Karpas-422 (cell line): ENCODE results near the gene TRMU. TPM values are rescaled to one million over a fixed set of nuclear protein-coding genes. Genes with fewer than 3 reads are reported as not detected.
"Not testable (repeated sequence)": the region's sequence is repeated elsewhere in the genome, so short reads cannot be mapped to it uniquely, and the experiment has no call there.

Source experiments
- DNase-seq: peaks from one replicate; pipeline ENCODE4 v3.0.0-alpha.2; 2015
- H2AFZ ChIP-seq: fragments of 200-600 bp; sonication (generic); 2 replicates; pipeline ENCODE4 v1.6.1; 2014; ENCODE audit warnings: antibody characterized with exemption, low read length, mixed read lengths
- H3K27ac ChIP-seq: fragments of 200-600 bp; sonication (generic); 2 replicates; pipeline ENCODE4 v1.5.1; 2014; ENCODE audit warnings: mild to moderate bottlenecking, low read length, moderate library complexity
- H3K27me3 ChIP-seq: fragments of 200-600 bp; sonication (generic); 2 replicates; pipeline ENCODE4 v1.6.1; 2014; ENCODE audit warnings: low read length, mixed read lengths
- H3K36me3 ChIP-seq: fragments of 200-600 bp; sonication (generic); 2 replicates; pipeline ENCODE4 v1.6.1; 2014; ENCODE audit warnings: low read length, mixed read lengths; ENCODE audit not compliant: insufficient read depth
- H3K4me1 ChIP-seq: fragments of 200-600 bp; sonication (generic); 2 replicates; pipeline ENCODE4 v1.6.1; 2014; ENCODE audit warnings: mild to moderate bottlenecking, low read length, mixed read lengths
- H3K4me2 ChIP-seq: fragments of 200-600 bp; sonication (generic); 2 replicates; pipeline ENCODE4 v1.6.1; 2014; ENCODE audit warnings: low read length, low read depth, mild to moderate bottlenecking; ENCODE audit not compliant: poor library complexity, severe bottlenecking
- H3K4me3 ChIP-seq: fragments of 200-600 bp; sonication (generic); 2 replicates; pipeline ENCODE4 v1.5.1; 2014; ENCODE audit warnings: mild to moderate bottlenecking, antibody characterized with exemption, low read length, mixed read lengths
- H3K79me2 ChIP-seq: fragments of 200-600 bp; sonication (generic); 2 replicates; pipeline ENCODE4 v1.6.1; 2014; ENCODE audit warnings: mild to moderate bottlenecking, low read length, mixed read lengths
- H3K9ac ChIP-seq: fragments of 200-600 bp; sonication (generic); 2 replicates; pipeline ENCODE4 v1.6.0; 2014; ENCODE audit warnings: low read length
- H3K9me2 ChIP-seq: fragments of 200-600 bp; sonication (generic), shearing (Covaris generic); replicated peaks from 2 replicates; pipeline ENCODE4 v1.6.0; 2014; ENCODE audit warnings: mild to moderate bottlenecking, low read length, moderate library complexity; ENCODE audit not compliant: insufficient read depth
- H3K9me3 ChIP-seq: fragments of 300-700, 200-600 bp; sonication (generic); 2 replicates; pipeline ENCODE4 v1.6.1; 2014; ENCODE audit warnings: low read length, mixed read lengths
- H4K20me1 ChIP-seq: fragments of 200-600 bp; sonication (generic); 2 replicates; pipeline ENCODE4 v1.6.1; 2014; ENCODE audit warnings: mild to moderate bottlenecking, antibody characterized with exemption, low read length, low read depth; ENCODE audit not compliant: insufficient read depth
- total RNA-seq: library from RNA; depleted of rRNA; stranded (reverse); fragments of >200 nt; shearing (Covaris generic); gene quantifications from 2 replicates; pipeline ENCODE4 v1.2.3, GENCODE V29; 2014; ENCODE audit warnings: low replicate concordance

TRMU gene
- total RNA-seq, 1 experiment from 2014 or later, result 48.4 TPM

DNA sequence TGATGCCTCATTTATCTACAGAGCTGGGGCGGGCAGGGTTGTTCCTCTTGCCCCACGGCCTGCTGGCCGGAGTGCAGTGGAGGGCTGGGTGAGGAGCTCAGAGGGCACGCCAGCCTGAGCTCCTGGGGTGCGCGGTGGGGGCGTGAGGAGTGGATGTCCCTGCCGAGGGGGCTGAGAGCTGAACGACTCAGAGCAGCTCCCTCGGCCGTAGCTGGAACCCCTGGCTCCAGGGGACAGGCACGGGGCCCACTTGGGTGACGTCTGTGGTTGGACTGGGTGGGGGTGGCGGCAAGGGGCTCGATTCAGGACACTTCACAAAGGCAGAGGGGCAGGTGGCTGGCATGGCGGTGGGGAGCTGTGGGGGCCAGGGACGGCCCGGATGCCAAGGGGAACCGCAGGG is 62.4 kb downstream of the TRMU start:
- Histone ChIP-seq H2AFZ (no peak overlapping the region), H3K4me2 (no peak overlapping the region), H3K9me3 (no peaks in the 10 kb centered on the region), H3K79me2 (no peaks in the 10 kb centered on the region), H3K27ac (no peak overlapping the region), H3K4me3 (no peak overlapping the region), H4K20me1 (no peaks in the 10 kb centered on the region), H3K9me2 (no peaks in the 10 kb centered on the region), H3K27me3 (no peaks in the 10 kb centered on the region), H3K36me3 (no peaks in the 10 kb centered on the region), H3K9ac (no peak overlapping the region), H3K4me1 (no peaks in the 10 kb centered on the region)
- no peak for DNase-seq

DNA sequence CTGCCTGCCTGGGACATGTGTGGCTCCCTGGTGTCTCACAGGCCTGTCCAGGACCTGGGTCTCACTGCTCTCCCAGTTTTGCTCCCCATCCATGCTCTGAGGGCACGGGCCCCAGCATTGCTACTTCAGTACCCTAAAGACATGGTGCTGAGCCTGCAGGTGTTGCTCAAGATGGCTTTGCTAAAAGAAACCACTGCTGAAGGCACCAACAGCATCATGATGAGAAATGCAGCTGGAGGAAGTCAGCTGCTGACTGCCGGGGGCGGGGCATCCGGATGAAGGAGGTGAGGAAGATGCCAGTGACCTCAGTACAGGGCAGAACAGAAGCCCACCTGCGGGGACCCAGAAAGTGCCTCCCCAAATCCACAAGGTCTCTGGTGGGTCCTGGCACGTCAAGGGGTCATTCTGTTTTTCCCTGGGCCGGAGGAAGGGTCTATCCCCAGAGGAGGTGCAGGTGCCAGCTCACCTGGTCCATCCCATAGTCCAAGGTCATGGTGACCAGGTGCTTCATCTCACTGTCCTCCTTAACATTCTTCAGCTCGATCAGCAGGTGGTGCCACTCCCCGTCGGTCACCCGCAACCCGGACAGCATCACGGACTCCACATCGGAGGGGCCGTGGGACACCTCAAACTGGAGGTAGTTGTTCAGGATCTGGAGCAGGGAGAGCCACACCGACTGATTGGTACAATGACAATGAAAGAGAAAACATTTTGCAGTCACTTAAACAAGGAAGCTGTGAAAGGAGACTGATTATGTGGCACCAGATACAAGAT is 63.9 kb downstream of the TRMU start:
- no peaks in the 10 kb centered on the region for H3K9me2 ChIP-seq
- no peak overlapping the region for H3K27ac ChIP-seq
- H3K9me3 ChIP-seq, result no peaks in the 10 kb centered on the region
- no peak for DNase-seq
- no peak overlapping the region for H3K4me3 ChIP-seq
- H3K4me2 ChIP-seq, result no peak overlapping the region
- H3K4me1 ChIP-seq, result no peaks in the 10 kb centered on the region
- no peaks in the 10 kb centered on the region for H3K36me3 ChIP-seq
- H3K27me3 ChIP-seq, result no peaks in the 10 kb centered on the region
- H2AFZ ChIP-seq, result no peak overlapping the region
- H4K20me1 ChIP-seq, result no peaks in the 10 kb centered on the region
- no peak overlapping the region for H3K9ac ChIP-seq
- no peaks in the 10 kb centered on the region for H3K79me2 ChIP-seq

- no peaks in the 10 kb centered on the region for H4K20me1 ChIP-seq
- H3K9me2 ChIP-seq, result no peaks in the 10 kb centered on the region
- H3K36me3 ChIP-seq, result no peaks in the 10 kb centered on the region
- no peak overlapping the region for H3K27ac ChIP-seq
- H3K9ac ChIP-seq, result no peak overlapping the region
- DNase-seq, result no peak
- no peaks in the 10 kb centered on the region for H3K27me3 ChIP-seq
- no peak overlapping the region for H3K4me3 ChIP-seq
- H3K4me2 ChIP-seq, result no peak overlapping the region
- H2AFZ ChIP-seq, result no peak overlapping the region
- H3K9me3 ChIP-seq, result no peaks in the 10 kb centered on the region
- H3K79me2 ChIP-seq, result no peaks in the 10 kb centered on the region
- no peaks in the 10 kb centered on the region for H3K4me1 ChIP-seq
Measured at GRCh38 chr22:46401370-46401769, 65.9 kb downstream of the TRMU start.

DNA sequence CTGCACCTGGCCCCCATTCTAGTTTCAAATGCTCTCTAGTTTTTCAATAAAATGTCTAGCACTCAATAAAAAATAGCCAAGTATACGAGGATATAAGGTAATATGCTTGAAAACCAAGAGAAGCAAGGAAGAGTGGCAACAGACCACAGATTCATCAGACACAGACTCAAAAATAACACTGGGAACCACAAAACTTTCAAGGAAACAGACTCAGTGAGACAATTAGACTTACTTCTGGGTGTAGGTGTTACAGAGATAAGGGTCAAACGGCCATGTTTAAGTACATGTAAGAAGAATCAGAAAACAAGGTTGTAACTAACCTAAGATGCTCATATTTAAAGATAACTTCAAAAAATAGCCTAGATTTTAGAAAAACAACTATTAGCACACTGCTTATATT is 67.0 kb downstream of the TRMU start:
- H3K4me1 ChIP-seq, result no peaks in the 10 kb centered on the region
- H3K9ac ChIP-seq, result no peak overlapping the region
- no peaks in the 10 kb centered on the region for H3K9me3 ChIP-seq

DNA sequence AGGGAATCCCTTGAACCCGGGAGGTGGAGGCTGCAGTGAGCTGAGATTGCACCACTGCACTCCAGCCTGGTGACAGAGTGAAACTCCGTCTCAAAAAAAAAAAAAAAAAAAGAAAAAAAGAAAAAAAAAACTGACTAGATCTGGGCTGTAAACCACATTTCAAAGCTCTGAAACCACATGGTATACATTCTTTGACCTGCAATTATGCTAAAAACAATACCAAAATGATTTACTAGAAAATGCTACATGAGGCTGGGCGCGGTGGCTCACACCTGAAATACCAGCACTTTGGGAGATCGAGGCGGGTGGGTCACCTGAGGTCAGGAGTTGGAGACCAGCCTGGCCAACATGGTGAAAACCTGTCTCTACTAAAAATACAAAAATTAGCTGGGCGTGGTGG is 68.4 kb downstream of the TRMU start:
- H3K9ac ChIP-seq, H3K27me3 ChIP-seq, H3K4me1 ChIP-seq, H3K4me2 ChIP-seq, H4K20me1 ChIP-seq, H2AFZ ChIP-seq, H3K27ac ChIP-seq, H3K36me3 ChIP-seq, H3K4me3 ChIP-seq, H3K9me2 ChIP-seq, H3K9me3 ChIP-seq, H3K79me2 ChIP-seq, DNase-seq: not testable (repeated sequence)

More for the DNA sequence above, 67.0 kb downstream of the TRMU start:
- no peak overlapping the region for H3K27ac ChIP-seq
- H3K4me2 ChIP-seq, result no peak overlapping the region
- no peaks in the 10 kb centered on the region for H3K36me3 ChIP-seq
- no peak for DNase-seq
- H3K4me3 ChIP-seq, result no peak overlapping the region
- no peaks in the 10 kb centered on the region for H3K79me2 ChIP-seq
- H2AFZ ChIP-seq, result no peak overlapping the region
- H3K9me2 ChIP-seq, result no peaks in the 10 kb centered on the region
- no peaks in the 10 kb centered on the region for H4K20me1 ChIP-seq
- H3K27me3 ChIP-seq, result no peaks in the 10 kb centered on the region

DNA sequence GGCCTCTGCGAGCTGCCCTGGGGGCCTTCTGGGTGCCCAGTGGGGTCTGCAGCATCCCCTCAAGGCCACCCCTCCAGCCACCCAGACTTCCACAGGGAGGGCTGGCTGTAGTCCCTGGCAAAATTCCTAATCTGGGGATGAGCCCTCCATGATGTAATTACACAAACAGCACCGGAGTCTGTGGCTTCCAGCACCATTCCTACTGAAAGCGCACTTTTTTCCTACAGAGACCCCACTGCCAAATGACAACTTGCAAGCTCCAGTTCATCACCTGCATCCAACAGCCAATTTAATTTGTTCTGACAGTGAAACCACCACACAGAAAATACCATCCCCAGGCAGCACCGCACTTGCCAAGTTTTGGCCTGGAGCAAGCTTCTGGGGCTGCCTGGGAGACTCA is 70.4 kb downstream of the TRMU start:
- Histone ChIP-seq H3K9me3 (no peaks in the 10 kb centered on the region), H4K20me1 (no peaks in the 10 kb centered on the region), H3K9ac (no peak overlapping the region), H3K27ac (no peak overlapping the region), H2AFZ (no peak overlapping the region), H3K27me3 (no peaks in the 10 kb centered on the region), H3K79me2 (no peaks in the 10 kb centered on the region), H3K4me1 (no peaks in the 10 kb centered on the region), H3K9me2 (no peaks in the 10 kb centered on the region), H3K4me2 (no peak overlapping the region), H3K4me3 (no peak overlapping the region), H3K36me3 (no peaks in the 10 kb centered on the region)
- DNase-seq, result no peak

GRCh38 chr22:46406349-46406748 is 70.8 kb downstream of the TRMU start:
- H3K4me1 ChIP-seq, result no peaks in the 10 kb centered on the region
- H3K79me2 ChIP-seq, result no peaks in the 10 kb centered on the region
- H3K9ac ChIP-seq, result no peak overlapping the region
- no peak overlapping the region for H3K27ac ChIP-seq
- no peak for DNase-seq
- H3K4me3 ChIP-seq, result no peak overlapping the region
- H3K27me3 ChIP-seq, result no peaks in the 10 kb centered on the region
- no peaks in the 10 kb centered on the region for H4K20me1 ChIP-seq
- no peaks in the 10 kb centered on the region for H3K36me3 ChIP-seq
- H2AFZ ChIP-seq, result no peak overlapping the region
- no peak overlapping the region for H3K4me2 ChIP-seq
- no peaks in the 10 kb centered on the region for H3K9me3 ChIP-seq
- H3K9me2 ChIP-seq, result no peaks in the 10 kb centered on the region

DNA sequence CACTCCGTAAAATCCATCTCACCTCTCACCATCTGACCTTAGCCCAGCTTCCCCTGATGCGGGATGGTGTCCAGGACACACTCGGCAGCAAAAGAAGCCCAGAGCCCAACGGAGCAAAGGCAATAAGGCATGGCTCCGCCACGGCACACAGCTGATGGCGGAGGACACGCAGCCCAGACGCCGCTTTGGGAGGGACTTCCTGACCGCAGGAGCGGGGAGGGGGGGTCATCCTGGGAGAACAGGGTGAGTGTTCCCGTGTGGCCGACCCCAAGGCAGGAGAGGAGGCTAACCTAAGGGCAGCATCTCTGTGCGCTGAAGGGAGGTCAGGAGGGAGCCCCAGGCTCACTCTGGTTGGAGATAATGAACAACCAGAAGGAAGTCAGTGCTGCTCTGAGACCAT is 71.3 kb downstream of the TRMU start:
- Histone ChIP-seq H3K36me3 (no peaks in the 10 kb centered on the region), H3K27ac (no peak overlapping the region)

More for the DNA sequence above, 71.3 kb downstream of the TRMU start:
- no peaks in the 10 kb centered on the region for H3K27me3 ChIP-seq
- no peak overlapping the region for H3K9ac ChIP-seq
- DNase-seq, result no peak
- no peaks in the 10 kb centered on the region for H3K4me1 ChIP-seq
- no peaks in the 10 kb centered on the region for H3K79me2 ChIP-seq
- no peak overlapping the region for H2AFZ ChIP-seq
- H3K9me2 ChIP-seq, result no peaks in the 10 kb centered on the region
- no peaks in the 10 kb centered on the region for H3K9me3 ChIP-seq
- no peak overlapping the region for H3K4me2 ChIP-seq
- H4K20me1 ChIP-seq, result no peaks in the 10 kb centered on the region
- no peak overlapping the region for H3K4me3 ChIP-seq
